Raji (cell line): ENCODE data around the gene SERF1A.
"Not testable (repeated sequence)": the region's sequence is repeated elsewhere in the genome, so short reads cannot be mapped to it uniquely, and the experiment has no call there.

ENCODE experiments used
- POLR2A ChIP-seq: IDR thresholded peaks from 2 replicates; pipeline ENCODE4 v1.6.1; 2011; ENCODE audit warnings: low read depth, low read length, control low read depth; ENCODE audit not compliant: insufficient read depth

The SERF1A gene

DNA sequence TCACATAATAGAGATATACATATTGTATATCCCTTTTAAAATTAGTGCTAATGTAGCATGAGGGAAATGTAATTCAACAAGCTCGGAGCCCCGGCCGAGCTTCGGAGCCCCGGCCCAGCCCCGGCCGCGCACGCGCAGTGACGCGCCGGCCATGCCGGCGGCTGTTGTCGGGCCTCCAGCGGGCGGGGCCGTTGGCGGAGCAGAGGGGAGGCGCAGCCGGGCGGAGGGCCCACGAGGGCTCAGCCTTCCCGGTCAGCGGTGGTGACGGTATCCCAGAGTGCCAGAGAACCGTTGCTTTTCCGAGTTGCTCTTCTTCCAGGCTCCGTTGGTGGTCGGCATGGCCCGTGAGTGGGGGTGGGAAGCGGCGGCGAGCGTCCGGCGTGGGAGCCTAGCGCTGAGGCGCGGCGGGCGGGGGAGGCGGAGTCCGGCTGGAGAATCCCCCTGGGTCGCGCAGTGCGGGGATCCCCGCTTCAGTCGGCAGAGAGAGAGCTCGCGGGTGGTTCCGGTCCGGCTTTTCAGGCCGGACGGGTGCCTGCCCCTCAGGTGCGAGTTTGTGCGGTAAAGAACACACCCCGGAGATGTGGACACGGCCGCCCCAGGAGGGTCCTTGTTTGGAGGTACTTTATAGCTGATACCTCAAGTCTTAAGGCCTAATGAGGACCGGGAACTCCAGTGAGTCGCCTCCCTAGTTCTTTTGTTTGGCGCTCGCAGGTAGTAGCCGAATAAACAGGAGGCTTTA lies at the start of gene SERF1A:
SERF1A (plus strand) TSS at position 137 of the 739 bp plus-strand sequence; CDS start at position 338, 201 bp downstream.
- TF ChIP-seq POLR2A: not testable (repeated sequence)
